Measurements from ENCODE around the gene FOXK1. TPM values are rescaled to one million over a fixed set of nuclear protein-coding genes. Genes with fewer than 3 reads are reported as not detected.
A peak's percentile ranks its signal among the peaks of the same experiment; 100 is the strongest.

FOXK1 gene
- total and polyA plus RNA-seq, 9 of the 15 experiments (the other 6 are each of a cell fraction or from before 2014, with no cell fraction given) = 0.32 to 45.5 (median 8.1) TPM

- TF ChIP-seq ZBTB40 (IDR thresholded peaks at IDR 0.05) (peak; percentile 92), ZBTB40 (CRISPR knock-in tag; IDR thresholded peaks at IDR 0.05) (no peak), GABPA (tag; conservative IDR thresholded peaks at IDR 0.05; ENCODE audit: low read depth) (peak; percentile 74), HMG20A (CRISPR knock-in tag; conservative IDR thresholded peaks at IDR 0.05) (no peak), BMI1 (IDR thresholded peaks at IDR 0.05; ENCODE audit: low read length) (no peak), CBX3 (IDR thresholded peaks at IDR 0.05; ENCODE audit: borderline replicate concordance in 1 of 2, low read length in 2 of 2) (peak in 1 of 2 experiments; percentile 62; a peak in 2 of 3 replicates), ZNF699 (CRISPR knock-in tag; IDR thresholded peaks at IDR 0.05; ENCODE audit: insufficient replicate concordance) (no peak), HES1 (IDR thresholded peaks at IDR 0.05; ENCODE audit: low read depth) (no peak), ETV6 (IDR thresholded peaks at IDR 0.05; ENCODE audit: borderline replicate concordance in 1 of 2, low read depth in 2 of 2, low read length in 1 of 2) (no peak), ETV6 (CRISPR knock-in tag; IDR thresholded peaks at IDR 0.05; ENCODE audit: borderline replicate concordance) (no peak), ZNF274 (IDR thresholded peaks at IDR 0.05; ENCODE audit: borderline replicate concordance, low read depth, low read length) (no peak)
- TF ChIP-seq, protein P1, sequence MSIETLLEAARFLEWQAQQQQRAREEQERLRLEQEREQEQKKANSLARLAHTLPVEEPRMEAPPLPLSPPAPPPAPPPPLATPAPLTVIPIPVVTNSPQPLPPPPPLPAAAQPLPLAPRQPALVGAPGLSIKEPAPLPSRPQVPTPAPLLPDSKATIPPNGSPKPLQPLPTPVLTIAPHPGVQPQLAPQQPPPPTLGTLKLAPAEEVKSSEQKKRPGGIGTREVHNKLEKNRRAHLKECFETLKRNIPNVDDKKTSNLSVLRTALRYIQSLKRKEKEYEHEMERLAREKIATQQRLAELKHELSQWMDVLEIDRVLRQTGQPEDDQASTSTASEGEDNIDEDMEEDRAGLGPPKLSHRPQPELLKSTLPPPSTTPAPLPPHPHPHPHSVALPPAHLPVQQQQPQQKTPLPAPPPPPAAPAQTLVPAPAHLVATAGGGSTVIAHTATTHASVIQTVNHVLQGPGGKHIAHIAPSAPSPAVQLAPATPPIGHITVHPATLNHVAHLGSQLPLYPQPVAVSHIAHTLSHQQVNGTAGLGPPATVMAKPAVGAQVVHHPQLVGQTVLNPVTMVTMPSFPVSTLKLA (conservative IDR thresholded peaks at IDR 0.05) = no peak
These were observed 22.4 kb upstream of the FOXK1 start (continued) for GRCh38 chr7:4659551-4660286.

Data from K562 (cell line).